H9 (cell line): ENCODE measurements around the gene KDM5B. TPM values are rescaled to one million over a fixed set of nuclear protein-coding genes. Genes with fewer than 3 reads are reported as not detected.

ENCODE experiments used
- DNase-seq: peaks from one replicate; pipeline ENCODE4 v3.0.0-alpha.2; 2017
- H2AFZ ChIP-seq: one replicate; pipeline ENCODE4 v1.6.1; 2013; ENCODE audit warnings: mild to moderate bottlenecking, low read length, control low read depth, moderate library complexity
- H2AK5ac ChIP-seq: 2 replicates; pipeline ENCODE4 v1.6.1; 2013; ENCODE audit warnings: low read length, control low read depth, mixed read lengths; ENCODE audit not compliant: insufficient read length
- H2BK120ac ChIP-seq: one replicate; pipeline ENCODE4 v1.6.1; 2013; ENCODE audit warnings: low read depth, mild to moderate bottlenecking, low read length, control low read depth, inconsistent platforms; ENCODE audit not compliant: poor library complexity, severe bottlenecking
- H2BK12ac ChIP-seq: 2 replicates; pipeline ENCODE4 v1.6.1; 2013; ENCODE audit warnings: low read length, control low read depth, mixed read lengths, low read depth; ENCODE audit not compliant: insufficient read length
- H2BK15ac ChIP-seq: 2 replicates; pipeline ENCODE4 v1.6.1; 2013; ENCODE audit warnings: low read depth, low read length, control low read depth
- H2BK20ac ChIP-seq: one replicate; pipeline ENCODE4 v1.6.1; 2013; ENCODE audit warnings: low read depth, mild to moderate bottlenecking, low read length, control low read depth, inconsistent platforms; ENCODE audit not compliant: poor library complexity, severe bottlenecking
- H2BK5ac ChIP-seq: 2 replicates; pipeline ENCODE4 v1.6.1; 2013; ENCODE audit warnings: low read length, control low read depth, mixed read lengths; ENCODE audit not compliant: insufficient read length
- H3K14ac ChIP-seq: 2 replicates; pipeline ENCODE4 v1.6.1; 2013; ENCODE audit warnings: low read length, control low read depth; ENCODE audit not compliant: insufficient read depth
- H3K18ac ChIP-seq: 2 replicates; pipeline ENCODE4 v1.6.1; 2013; ENCODE audit warnings: low read depth, mild to moderate bottlenecking, mixed read lengths, low read length, control low read depth; ENCODE audit not compliant: insufficient read length
- H3K23ac ChIP-seq: 2 replicates; pipeline ENCODE4 v1.6.1; 2013; ENCODE audit warnings: low read length, control low read depth, mixed read lengths, low read depth; ENCODE audit not compliant: insufficient read length
- H3K23me2 ChIP-seq: 2 replicates; pipeline ENCODE4 v1.6.1; 2013; ENCODE audit warnings: low read depth, mild to moderate bottlenecking, mixed read lengths, low read length, control low read depth; ENCODE audit not compliant: insufficient read length, poor library complexity, severe bottlenecking
- H3K27ac ChIP-seq: 2 replicates; pipeline ENCODE4 v1.5.1; 2013; ENCODE audit warnings: low read length, control low read depth, mixed read lengths, low read depth; ENCODE audit not compliant: insufficient read length
- H3K27me3 ChIP-seq: 2 replicates; pipeline ENCODE4 v1.6.1; 2013; ENCODE audit warnings: low read length, control low read depth, inconsistent platforms; ENCODE audit not compliant: insufficient read depth
- H3K4ac ChIP-seq: 2 replicates; pipeline ENCODE4 v1.6.1; 2013; ENCODE audit warnings: low read depth, mild to moderate bottlenecking, control low read depth, inconsistent platforms, low read length, moderate library complexity
- H3K4me1 ChIP-seq: 2 replicates; pipeline ENCODE4 v1.6.1; 2013; ENCODE audit warnings: low read length, control low read depth, inconsistent platforms; ENCODE audit not compliant: insufficient read depth
- H3K4me2 ChIP-seq: 2 replicates; pipeline ENCODE4 v1.6.1; 2013; ENCODE audit warnings: low read length, control low read depth, mixed read lengths; ENCODE audit not compliant: insufficient read length, insufficient read depth
- H3K56ac ChIP-seq: 2 replicates; pipeline ENCODE4 v1.6.1; 2013; ENCODE audit warnings: low read depth, mild to moderate bottlenecking, mixed read lengths, low read length, control low read depth; ENCODE audit not compliant: insufficient read length
- H3K79me1 ChIP-seq: 2 replicates; pipeline ENCODE4 v1.6.1; 2013; ENCODE audit warnings: low read depth, mild to moderate bottlenecking, moderate library complexity, low read length, control low read depth, inconsistent platforms; ENCODE audit not compliant: insufficient read depth, poor library complexity, severe bottlenecking
- H3K79me2 ChIP-seq: 2 replicates; pipeline ENCODE4 v1.6.1; 2013; ENCODE audit warnings: low read length, control low read depth, inconsistent platforms; ENCODE audit not compliant: insufficient read depth
- H3K9ac ChIP-seq: 2 replicates; pipeline ENCODE4 v1.6.1; 2013; ENCODE audit warnings: low read length, control low read depth, mixed read lengths; ENCODE audit not compliant: insufficient read length; ENCODE audit errors: extremely low read depth
- H3K9me3 ChIP-seq: one replicate; pipeline ENCODE4 v1.6.1; 2013; ENCODE audit warnings: low read depth, low read length, inconsistent platforms; ENCODE audit not compliant: control insufficient read depth
- H3T11ph ChIP-seq: one replicate; pipeline ENCODE4 v1.6.1; 2013; ENCODE audit warnings: mild to moderate bottlenecking, low read length, control low read depth, inconsistent platforms
- H4K20me1 ChIP-seq: one replicate; pipeline ENCODE4 v1.6.1; 2013; ENCODE audit not compliant: control insufficient read depth, insufficient read length, insufficient read depth
- H4K5ac ChIP-seq: 2 replicates; pipeline ENCODE4 v1.6.1; 2013; ENCODE audit warnings: low read depth, mild to moderate bottlenecking, mixed read lengths, low read length, control low read depth; ENCODE audit not compliant: insufficient read length
- H4K8ac ChIP-seq: replicated peaks from 2 replicates; pipeline ENCODE4 v1.6.1; 2013; ENCODE audit warnings: low read length, control low read depth, mixed read lengths, low read depth; ENCODE audit not compliant: insufficient read length
- H4K91ac ChIP-seq: 2 replicates; pipeline ENCODE4 v1.6.1; 2013; ENCODE audit warnings: low read depth, mild to moderate bottlenecking, moderate library complexity, mixed read lengths, low read length, control low read depth; ENCODE audit not compliant: insufficient read length
- H3K27ac Mint-ChIP-seq, 3 experiments: 2 replicates in 2 of 3; 3 replicates in 1 of 3; pipeline ENCODE4 v1.8.0; 2020 to 2021; ENCODE audit warnings: mixed read lengths in 3 of 3, mild to moderate bottlenecking in 1 of 3, moderate library complexity in 1 of 3
- H3K27me3 Mint-ChIP-seq: 2 replicates; pipeline ENCODE4 v1.8.0; 2021; ENCODE audit warnings: low read depth, mild to moderate bottlenecking, moderate library complexity, mixed read lengths
- H3K36me3 Mint-ChIP-seq, 3 experiments: 2 replicates in 2 of 3; 3 replicates in 1 of 3; pipeline ENCODE4 v1.8.0; 2020 to 2021; ENCODE audit warnings: low read depth in 3 of 3, mixed read lengths in 3 of 3; ENCODE audit not compliant: insufficient read depth in 1 of 3
- H3K4me1 Mint-ChIP-seq, 2 experiments: 2 replicates each; pipeline ENCODE4 v1.8.0; 2020; ENCODE audit warnings: mixed read lengths in 2 of 2
- H3K4me3 Mint-ChIP-seq, 2 experiments: 2 replicates in 1 of 2; 3 replicates in 1 of 2; pipeline ENCODE4 v1.8.0; 2020 to 2021; ENCODE audit warnings: mild to moderate bottlenecking in 2 of 2, mixed read lengths in 2 of 2, moderate library complexity in 1 of 2
- H3K9me3 Mint-ChIP-seq, 2 experiments: 2 replicates in 1 of 2; 3 replicates in 1 of 2; pipeline ENCODE4 v1.8.0; 2020; ENCODE audit warnings: mild to moderate bottlenecking in 2 of 2, mixed read lengths in 2 of 2, moderate library complexity in 1 of 2
- CTCF ChIP-seq: fragments of 200-600 bp; sonication (generic); conservative IDR thresholded peaks from 3 replicates; pipeline ENCODE4 v1.8.0; 2021; ENCODE audit warnings: antibody characterized with exemption, mild to moderate bottlenecking
- WGBS: extraction: QIAGEN DNeasy Blood & Tissue Kit; methylation state at CpG from one replicate; pipeline ENCODE4 v1.1.7; 2013; ENCODE audit warnings: missing lambda C conversion rate, low lambda C conversion rate, mixed read lengths; ENCODE audit not compliant: insufficient read length; ENCODE audit errors: extremely low coverage; 5-methylcytosine and 5-hydroxymethylcytosine counted together
- total RNA-seq: library from RNA; stranded (reverse); gene quantifications from 2 replicates; pipeline ENCODE4 v1.2.1, GENCODE V29; 2021

Gene KDM5B
- total RNA-seq, 1 experiment from 2014 or later = 210 TPM

DNA sequence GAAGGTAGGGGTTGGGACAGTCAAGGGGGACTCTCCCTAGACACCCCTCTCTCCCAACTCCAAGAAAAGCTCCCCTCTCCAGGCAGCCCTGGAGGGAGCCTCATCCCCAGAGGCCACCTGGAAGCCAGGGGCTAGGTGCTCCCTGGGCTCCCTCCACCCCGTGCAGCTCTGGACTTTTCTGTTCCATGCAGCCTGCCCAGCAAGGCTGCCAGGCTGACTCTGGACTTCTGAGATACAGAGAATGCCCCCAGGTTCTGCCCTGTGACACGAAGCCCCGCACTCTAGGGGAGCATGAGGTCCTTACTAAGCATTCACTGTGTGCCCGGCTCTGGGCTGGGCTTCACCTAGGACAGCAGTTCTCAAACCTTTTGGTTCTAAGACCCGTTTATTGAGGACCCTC is 108.2 kb downstream of the KDM5B start:
- no peaks in the 10 kb centered on the region for H3K23me2 ChIP-seq
- no peak overlapping the region for H2BK15ac ChIP-seq
- no CpG with 5 or more reads among the region's 5 CpGs for WGBS
- H3T11ph ChIP-seq = no peak overlapping the region
- H3K4me3 Mint-ChIP-seq = no peak overlapping the region
- H3K4me2 ChIP-seq = no peak overlapping the region
- H3K56ac ChIP-seq = no peak overlapping the region
- H3K79me1 ChIP-seq = no peaks in the 10 kb centered on the region
- H3K27ac Mint-ChIP-seq = peak overlapping the region in 1 of 3 experiments; percentile 67; a peak in 1 of 7 replicates
- H3K4ac ChIP-seq = no peak overlapping the region
- no peaks in the 10 kb centered on the region for H3K9me3 Mint-ChIP-seq
- no peaks in the 10 kb centered on the region for H3K9me3 ChIP-seq
- H2AFZ ChIP-seq = no peak overlapping the region
- peaks cover 2 to 33% of the 10 kb centered on the region in 2 experiments; a peak in 3 of 4 replicates for H3K4me1 Mint-ChIP-seq
- H4K8ac ChIP-seq = no peak overlapping the region
- no peak overlapping the region for H2BK12ac ChIP-seq
- no peak overlapping the region for H3K27ac ChIP-seq
- no peak for TF ChIP-seq CTCF
- H4K5ac ChIP-seq = no peak overlapping the region
- no peaks in the 10 kb centered on the region for H4K20me1 ChIP-seq
- no peak overlapping the region for H3K23ac ChIP-seq
- no peak overlapping the region for H2BK120ac ChIP-seq
- H3K27me3 ChIP-seq = no peaks in the 10 kb centered on the region
- H3K18ac ChIP-seq = no peak overlapping the region
- DNase-seq = no peak
- no peak overlapping the region for H2AK5ac ChIP-seq
- H3K4me1 ChIP-seq = no peaks in the 10 kb centered on the region
- no peaks in the 10 kb centered on the region for H3K79me2 ChIP-seq
- no peak overlapping the region for H4K91ac ChIP-seq
- H3K9ac ChIP-seq = no peak overlapping the region
- no peak overlapping the region for H3K14ac ChIP-seq
- H2BK20ac ChIP-seq = no peak overlapping the region
- peaks cover 18% of the 10 kb centered on the region for H3K27me3 Mint-ChIP-seq
- H2BK5ac ChIP-seq = no peak overlapping the region
- no peaks in the 10 kb centered on the region; a peak in 1 of 7 replicates for H3K36me3 Mint-ChIP-seq
